Ectodermal cell (in vitro differentiated cells): ENCODE results near the gene CYLC2.

Experiments used
- H3K27ac ChIP-seq: 2 replicates; pipeline ENCODE4 v1.7.0; 2013; ENCODE audit warnings: mild to moderate bottlenecking, low read depth, low read length; ENCODE audit not compliant: insufficient read depth, poor library complexity, severe bottlenecking
- H3K27me3 ChIP-seq: 2 replicates; pipeline ENCODE4 v1.7.0; 2013; ENCODE audit warnings: mild to moderate bottlenecking, low read length; ENCODE audit not compliant: insufficient read depth, control insufficient read depth, poor library complexity, severe bottlenecking
- H3K36me3 ChIP-seq: one replicate; pipeline ENCODE4 v1.7.0; 2013; ENCODE audit warnings: low read length; ENCODE audit not compliant: control insufficient read depth, insufficient read depth
- H3K4me1 ChIP-seq: one replicate; pipeline ENCODE4 v1.7.0; 2013; ENCODE audit warnings: low read length; ENCODE audit not compliant: control insufficient read depth, insufficient read depth
- H3K4me3 ChIP-seq: 2 replicates; pipeline ENCODE4 v1.7.0; 2013; ENCODE audit warnings: low read depth, low read length, control low read depth; ENCODE audit not compliant: insufficient read depth
- H3K9me3 ChIP-seq: 2 replicates; pipeline ENCODE4 v1.7.0; 2013; ENCODE audit warnings: mild to moderate bottlenecking, low read length, moderate library complexity; ENCODE audit not compliant: control insufficient read depth
- WGBS, 2 experiments: methylation state at CpG; one replicate each; pipeline ENCODE4 v1.1.7; 2013; ENCODE audit warnings: missing lambda C conversion rate in 2 of 2; 5-methylcytosine and 5-hydroxymethylcytosine counted together

CYLC2 gene

DNA sequence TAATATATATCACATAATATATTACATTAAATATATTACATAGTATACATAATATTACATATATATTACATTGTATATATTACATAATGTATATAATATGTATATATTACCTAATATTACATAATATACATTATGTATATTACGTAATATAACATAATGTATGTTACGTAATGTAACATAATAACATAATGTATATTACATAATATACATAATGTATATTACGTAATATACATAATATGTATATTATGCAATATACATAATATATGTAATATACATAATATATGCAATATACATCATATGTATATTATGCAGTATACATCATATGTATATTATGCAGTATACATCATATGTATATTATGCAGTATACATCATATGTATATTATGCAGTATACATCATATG, 19.1 kb downstream of the CYLC2 start:
- no peak overlapping the region for H3K4me3 ChIP-seq
- H3K9me3 ChIP-seq = no peaks in the 10 kb centered on the region
- no peaks in the 10 kb centered on the region for H3K27me3 ChIP-seq
- no peaks in the 10 kb centered on the region for H3K4me1 ChIP-seq
- no peaks in the 10 kb centered on the region for H3K36me3 ChIP-seq
- no CpG with 5 or more reads among the region's 3 CpGs for WGBS, 2 experiments
- H3K27ac ChIP-seq = no peak overlapping the region

DNA sequence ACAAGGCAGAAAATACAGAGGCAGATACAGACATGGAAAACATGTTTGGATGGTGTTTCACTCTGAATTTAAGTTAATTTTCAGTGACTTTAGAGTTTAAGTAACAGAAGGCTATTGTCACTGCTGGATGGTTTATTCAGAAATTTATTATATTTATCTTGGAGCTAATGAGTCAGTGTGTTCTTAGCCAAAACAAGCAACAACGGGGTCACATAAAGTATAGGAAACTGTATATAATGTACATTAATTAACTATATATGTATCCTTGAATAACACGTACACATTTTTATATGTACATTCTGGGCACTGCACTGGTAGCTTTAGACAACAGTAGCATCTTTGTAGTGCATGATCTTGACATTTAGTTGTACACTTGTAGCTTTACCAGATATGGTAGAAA, 30.7 kb downstream of the CYLC2 start:
- no peak overlapping the region for H3K27ac ChIP-seq
- no peak overlapping the region for H3K4me3 ChIP-seq
- H3K36me3 ChIP-seq = no peaks in the 10 kb centered on the region
- no peaks in the 10 kb centered on the region for H3K4me1 ChIP-seq
- no peaks in the 10 kb centered on the region for H3K27me3 ChIP-seq
- WGBS, 2 experiments = 80% methylated on average over 1 of the region's 2 CpGs; no CpG with 5 or more reads in 1 of the 2 experiments
- H3K9me3 ChIP-seq = peaks cover 11% of the 10 kb centered on the region

DNA sequence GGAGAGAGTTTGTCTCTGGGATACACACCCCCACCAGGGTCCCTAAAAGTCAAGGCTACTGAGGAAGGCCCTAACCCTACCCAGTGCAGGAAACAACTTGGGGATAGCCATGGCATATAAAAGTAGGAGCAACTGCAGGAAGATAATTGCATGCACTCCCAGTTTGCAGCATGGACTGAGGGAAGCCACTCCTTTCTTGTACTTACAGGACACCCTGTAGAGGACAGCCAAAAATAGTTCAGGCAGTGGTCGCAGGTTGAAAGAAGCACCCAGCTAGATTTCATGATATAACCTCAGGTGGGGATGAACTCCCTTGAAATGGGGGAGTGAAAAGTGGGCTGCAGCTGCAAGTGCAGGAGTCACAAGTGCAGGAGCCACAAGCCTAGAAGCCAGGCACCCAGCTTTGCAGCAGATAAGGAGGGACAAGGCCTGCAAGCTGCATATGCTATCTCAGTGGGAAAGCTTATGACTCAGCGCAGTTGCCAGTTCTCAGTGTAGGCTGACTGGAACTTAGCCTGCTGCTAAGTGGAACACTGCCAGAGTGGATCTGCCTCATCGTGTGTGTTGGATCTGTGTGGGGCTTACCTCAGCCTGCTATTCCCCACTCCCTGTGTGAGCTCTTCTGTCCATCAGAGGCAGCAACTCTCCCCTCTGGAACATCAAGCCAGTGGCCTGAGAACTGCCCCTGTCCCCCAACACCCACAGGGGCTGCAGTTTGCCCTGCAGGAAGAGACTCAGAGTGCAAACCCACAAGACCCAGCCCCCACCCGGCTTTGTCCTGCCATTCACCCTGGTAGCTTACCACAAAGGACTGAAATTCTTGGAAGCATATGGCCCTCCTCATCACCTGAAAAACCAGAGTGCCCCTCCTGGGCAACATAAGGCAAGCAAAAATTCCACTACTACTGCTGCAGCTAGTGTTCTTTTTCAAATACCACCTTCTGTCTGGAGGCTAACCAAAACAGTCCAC, 42.7 kb downstream of the CYLC2 start:
- Histone ChIP-seq H3K27me3 (no peaks in the 10 kb centered on the region), H3K4me3 (no peak overlapping the region), H3K9me3 (peaks cover 5% of the 10 kb centered on the region), H3K36me3 (no peaks in the 10 kb centered on the region), H3K4me1 (no peaks in the 10 kb centered on the region), H3K27ac (no peak overlapping the region)
- WGBS, 2 experiments = 80 to 82% methylated on average over 4 of the region's 4 CpGs

DNA sequence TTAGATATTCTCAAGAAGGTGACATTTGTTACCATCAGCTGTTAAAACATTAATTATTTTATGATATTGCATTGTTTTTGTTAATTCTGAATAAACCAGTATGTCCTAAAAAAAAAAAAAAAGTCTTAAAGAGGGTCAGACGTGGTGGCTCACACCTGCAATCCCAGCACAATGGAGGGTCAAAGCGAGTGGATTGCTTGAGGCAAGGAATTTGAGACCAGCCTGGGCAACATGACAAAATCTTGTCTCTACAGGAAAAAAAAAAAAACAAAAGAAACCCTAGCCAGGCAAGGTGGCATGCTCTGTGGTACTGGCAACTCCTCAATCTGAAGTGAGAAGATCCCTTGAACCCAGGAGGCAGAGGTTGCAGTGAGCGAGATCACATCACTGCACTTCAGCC, 46.8 kb downstream of the CYLC2 start:
- Histone ChIP-seq H3K36me3 (no peaks in the 10 kb centered on the region), H3K9me3 (peaks cover 4% of the 10 kb centered on the region), H3K27ac (no peak overlapping the region), H3K27me3 (no peaks in the 10 kb centered on the region), H3K4me3 (no peak overlapping the region), H3K4me1 (no peaks in the 10 kb centered on the region)
- 54 to 62% methylated on average over 3 of the region's 3 CpGs for WGBS, 2 experiments
